HepG2 (cell line): Measurements from ENCODE around the gene VPS37D. TPM values are rescaled to one million over a fixed set of nuclear protein-coding genes. Genes with fewer than 3 reads are reported as not detected.

Experiments used
- CAMTA2 ChIP-seq: sonication (generic); formaldehyde crosslinking; IDR thresholded peaks from 2 replicates; pipeline ENCODE4 v1.4.0; 2020; ENCODE audit warnings: mild to moderate bottlenecking, missing genetic modification reagents, borderline replicate concordance
- ELF3 ChIP-seq: IDR thresholded peaks from 2 replicates; pipeline ENCODE4 v1.6.1; 2016; ENCODE audit warnings: missing genetic modification reagents, missing compliant biosample characterization
- IKZF1 ChIP-seq: fragments of 450-650 bp; IDR thresholded peaks from 2 replicates; pipeline ENCODE4 v1.7.1; 2016
- NFE2L1 ChIP-seq: sonication (generic); formaldehyde crosslinking; IDR thresholded peaks from 2 replicates; pipeline ENCODE4 v1.4.0; 2020; ENCODE audit warnings: missing genetic modification reagents, mild to moderate bottlenecking, borderline replicate concordance
- TAF1 ChIP-seq: sonication (generic); formaldehyde crosslinking; IDR thresholded peaks from 2 replicates; pipeline ENCODE4 v1.4.0; 2020; ENCODE audit warnings: missing genetic modification reagents
- ZNF30 ChIP-seq: sonication (generic); formaldehyde crosslinking; IDR thresholded peaks from 2 replicates; pipeline ENCODE4 v1.5.0; 2020; ENCODE audit warnings: mild to moderate bottlenecking, missing genetic modification reagents
- ZUFSP ChIP-seq: sonication (generic); formaldehyde crosslinking; IDR thresholded peaks from 2 replicates; pipeline ENCODE4 v1.9.0; 2021; ENCODE audit warnings: missing genetic modification reagents, mild to moderate bottlenecking, borderline replicate concordance
- polyA plus RNA-seq, 8 experiments: library from polyadenylated mRNA; depleted of rRNA in 3 of 8; stranded (reverse) in 7 of 8; unstranded in 1 of 8; fragments of >200 nt; fragmentation: Illumina TruSeq in 4 of 8; extraction: Trizol in 4 of 8; gene quantifications; 2 replicates each; pipeline versions ENCODE4 v1.2.1 to v1.2.3, GENCODE V29; 2011 to 2016; ENCODE audit warnings: low read depth in 4 of 8, missing spikeins in 1 of 8, mixed read lengths in 1 of 8; ENCODE audit not compliant: insufficient read depth in 1 of 8
- total RNA-seq, 5 experiments: library from RNA; depleted of rRNA; stranded (reverse); fragments of >200 nt; fragmentation: Illumina TruSeq; extraction: Trizol; gene quantifications; 2 replicates each; pipeline ENCODE4 v1.2.3, GENCODE V29; 2016; ENCODE audit warnings: low read depth in 1 of 5
- TF ChIP-seq, protein P1 (sequence below): sonication (generic); formaldehyde crosslinking; IDR thresholded peaks from 2 replicates; pipeline ENCODE4 v1.4.0; 2020; ENCODE audit warnings: missing genetic modification reagents, borderline replicate concordance
- TF ChIP-seq, protein P2 (sequence below): sonication (generic); formaldehyde crosslinking; IDR thresholded peaks from 2 replicates; pipeline ENCODE4 v1.4.0; 2020; ENCODE audit warnings: mild to moderate bottlenecking, missing genetic modification reagents
- TF ChIP-seq, protein P3 (sequence below), 2 experiments: sonication (generic) in 1 of 2; formaldehyde crosslinking in 1 of 2; IDR thresholded peaks; 2 replicates each; pipeline versions ENCODE4 v1.4.0 to v1.6.1; 2016 to 2020; ENCODE audit warnings: borderline replicate concordance in 1 of 2, low read depth in 1 of 2, mild to moderate bottlenecking in 1 of 2, missing genetic modification reagents in 1 of 2
- TF ChIP-seq, protein P4 (sequence below): sonication (generic); formaldehyde crosslinking; IDR thresholded peaks from 2 replicates; pipeline ENCODE4 v1.5.1; 2020; ENCODE audit warnings: mild to moderate bottlenecking, missing genetic modification reagents, moderate library complexity

VPS37D gene
- total and polyA plus RNA-seq, 2 of the 13 experiments (the other 11 are each of a cell fraction or from before 2014, with no cell fraction given) = 3.8 to 6.3 TPM

GRCh38 chr7:73623798-73624668, 43.6 kb upstream of the VPS37D start, which contains the start of gene MLXIPL (continued):
- TF ChIP-seq, protein P1, sequence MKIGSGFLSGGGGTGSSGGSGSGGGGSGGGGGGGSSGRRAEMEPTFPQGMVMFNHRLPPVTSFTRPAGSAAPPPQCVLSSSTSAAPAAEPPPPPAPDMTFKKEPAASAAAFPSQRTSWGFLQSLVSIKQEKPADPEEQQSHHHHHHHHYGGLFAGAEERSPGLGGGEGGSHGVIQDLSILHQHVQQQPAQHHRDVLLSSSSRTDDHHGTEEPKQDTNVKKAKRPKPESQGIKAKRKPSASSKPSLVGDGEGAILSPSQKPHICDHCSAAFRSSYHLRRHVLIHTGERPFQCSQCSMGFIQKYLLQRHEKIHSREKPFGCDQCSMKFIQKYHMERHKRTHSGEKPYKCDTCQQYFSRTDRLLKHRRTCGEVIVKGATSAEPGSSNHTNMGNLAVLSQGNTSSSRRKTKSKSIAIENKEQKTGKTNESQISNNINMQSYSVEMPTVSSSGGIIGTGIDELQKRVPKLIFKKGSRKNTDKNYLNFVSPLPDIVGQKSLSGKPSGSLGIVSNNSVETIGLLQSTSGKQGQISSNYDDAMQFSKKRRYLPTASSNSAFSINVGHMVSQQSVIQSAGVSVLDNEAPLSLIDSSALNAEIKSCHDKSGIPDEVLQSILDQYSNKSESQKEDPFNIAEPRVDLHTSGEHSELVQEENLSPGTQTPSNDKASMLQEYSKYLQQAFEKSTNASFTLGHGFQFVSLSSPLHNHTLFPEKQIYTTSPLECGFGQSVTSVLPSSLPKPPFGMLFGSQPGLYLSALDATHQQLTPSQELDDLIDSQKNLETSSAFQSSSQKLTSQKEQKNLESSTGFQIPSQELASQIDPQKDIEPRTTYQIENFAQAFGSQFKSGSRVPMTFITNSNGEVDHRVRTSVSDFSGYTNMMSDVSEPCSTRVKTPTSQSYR (CRISPR knock-in tag) = no peak; the same call in 1 of the 2 replicates
- TF ChIP-seq, protein P2, sequence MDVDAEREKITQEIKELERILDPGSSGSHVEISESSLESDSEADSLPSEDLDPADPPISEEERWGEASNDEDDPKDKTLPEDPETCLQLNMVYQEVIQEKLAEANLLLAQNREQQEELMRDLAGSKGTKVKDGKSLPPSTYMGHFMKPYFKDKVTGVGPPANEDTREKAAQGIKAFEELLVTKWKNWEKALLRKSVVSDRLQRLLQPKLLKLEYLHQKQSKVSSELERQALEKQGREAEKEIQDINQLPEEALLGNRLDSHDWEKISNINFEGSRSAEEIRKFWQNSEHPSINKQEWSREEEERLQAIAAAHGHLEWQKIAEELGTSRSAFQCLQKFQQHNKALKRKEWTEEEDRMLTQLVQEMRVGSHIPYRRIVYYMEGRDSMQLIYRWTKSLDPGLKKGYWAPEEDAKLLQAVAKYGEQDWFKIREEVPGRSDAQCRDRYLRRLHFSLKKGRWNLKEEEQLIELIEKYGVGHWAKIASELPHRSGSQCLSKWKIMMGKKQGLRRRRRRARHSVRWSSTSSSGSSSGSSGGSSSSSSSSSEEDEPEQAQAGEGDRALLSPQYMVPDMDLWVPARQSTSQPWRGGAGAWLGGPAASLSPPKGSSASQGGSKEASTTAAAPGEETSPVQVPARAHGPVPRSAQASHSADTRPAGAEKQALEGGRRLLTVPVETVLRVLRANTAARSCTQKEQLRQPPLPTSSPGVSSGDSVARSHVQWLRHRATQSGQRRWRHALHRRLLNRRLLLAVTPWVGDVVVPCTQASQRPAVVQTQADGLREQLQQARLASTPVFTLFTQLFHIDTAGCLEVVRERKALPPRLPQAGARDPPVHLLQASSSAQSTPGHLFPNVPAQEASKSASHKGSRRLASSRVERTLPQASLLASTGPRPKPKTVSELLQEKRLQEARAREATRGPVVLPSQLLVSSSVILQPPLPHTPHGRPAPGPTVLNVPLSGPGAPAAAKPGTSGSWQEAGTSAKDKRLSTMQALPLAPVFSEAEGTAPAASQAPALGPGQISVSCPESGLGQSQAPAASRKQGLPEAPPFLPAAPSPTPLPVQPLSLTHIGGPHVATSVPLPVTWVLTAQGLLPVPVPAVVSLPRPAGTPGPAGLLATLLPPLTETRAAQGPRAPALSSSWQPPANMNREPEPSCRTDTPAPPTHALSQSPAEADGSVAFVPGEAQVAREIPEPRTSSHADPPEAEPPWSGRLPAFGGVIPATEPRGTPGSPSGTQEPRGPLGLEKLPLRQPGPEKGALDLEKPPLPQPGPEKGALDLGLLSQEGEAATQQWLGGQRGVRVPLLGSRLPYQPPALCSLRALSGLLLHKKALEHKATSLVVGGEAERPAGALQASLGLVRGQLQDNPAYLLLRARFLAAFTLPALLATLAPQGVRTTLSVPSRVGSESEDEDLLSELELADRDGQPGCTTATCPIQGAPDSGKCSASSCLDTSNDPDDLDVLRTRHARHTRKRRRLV (CRISPR knock-in tag) = no peak; the same call in 1 of the 2 replicates
- TF ChIP-seq NFE2L1 (CRISPR knock-in tag) (no peak), ZUFSP (CRISPR knock-in tag) (no peak), CAMTA2 (peak; percentile 68; the same call in 1 of the 2 replicates), TAF1 (CRISPR knock-in tag) (peak; percentile 94), ELF3 (CRISPR knock-in tag) (no peak), ZNF30 (CRISPR knock-in tag) (no peak), IKZF1 (no peak)
- TF ChIP-seq, protein P3, sequence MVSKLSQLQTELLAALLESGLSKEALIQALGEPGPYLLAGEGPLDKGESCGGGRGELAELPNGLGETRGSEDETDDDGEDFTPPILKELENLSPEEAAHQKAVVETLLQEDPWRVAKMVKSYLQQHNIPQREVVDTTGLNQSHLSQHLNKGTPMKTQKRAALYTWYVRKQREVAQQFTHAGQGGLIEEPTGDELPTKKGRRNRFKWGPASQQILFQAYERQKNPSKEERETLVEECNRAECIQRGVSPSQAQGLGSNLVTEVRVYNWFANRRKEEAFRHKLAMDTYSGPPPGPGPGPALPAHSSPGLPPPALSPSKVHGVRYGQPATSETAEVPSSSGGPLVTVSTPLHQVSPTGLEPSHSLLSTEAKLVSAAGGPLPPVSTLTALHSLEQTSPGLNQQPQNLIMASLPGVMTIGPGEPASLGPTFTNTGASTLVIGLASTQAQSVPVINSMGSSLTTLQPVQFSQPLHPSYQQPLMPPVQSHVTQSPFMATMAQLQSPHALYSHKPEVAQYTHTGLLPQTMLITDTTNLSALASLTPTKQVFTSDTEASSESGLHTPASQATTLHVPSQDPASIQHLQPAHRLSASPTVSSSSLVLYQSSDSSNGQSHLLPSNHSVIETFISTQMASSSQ (IDR thresholded peaks at IDR 0.05; ENCODE audit: low read depth) = no peak
- TF ChIP-seq, protein P3 (CRISPR knock-in tag; IDR thresholded peaks at IDR 0.05; ENCODE audit: borderline replicate concordance) = no peak; the same call in 1 of the 2 replicates
- TF ChIP-seq, protein P4, sequence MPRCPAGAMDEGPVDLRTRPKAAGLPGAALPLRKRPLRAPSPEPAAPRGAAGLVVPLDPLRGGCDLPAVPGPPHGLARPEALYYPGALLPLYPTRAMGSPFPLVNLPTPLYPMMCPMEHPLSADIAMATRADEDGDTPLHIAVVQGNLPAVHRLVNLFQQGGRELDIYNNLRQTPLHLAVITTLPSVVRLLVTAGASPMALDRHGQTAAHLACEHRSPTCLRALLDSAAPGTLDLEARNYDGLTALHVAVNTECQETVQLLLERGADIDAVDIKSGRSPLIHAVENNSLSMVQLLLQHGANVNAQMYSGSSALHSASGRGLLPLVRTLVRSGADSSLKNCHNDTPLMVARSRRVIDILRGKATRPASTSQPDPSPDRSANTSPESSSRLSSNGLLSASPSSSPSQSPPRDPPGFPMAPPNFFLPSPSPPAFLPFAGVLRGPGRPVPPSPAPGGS (CRISPR knock-in tag) = peak; percentile 84
